DMS53 treated with DMSO at 0.1 percent for 48 hours (cell line): Measurements from ENCODE around the gene WFIKKN2.
"Not testable (repeated sequence)": the region's sequence is repeated elsewhere in the genome, so short reads cannot be mapped to it uniquely, and the experiment has no call there.

ENCODE experiments used
- DNase-seq: peaks from one replicate; lab custom pipeline; 2025; ENCODE audit not compliant: unreplicated experiment; lab: John Stamatoyannopoulos, UW

WFIKKN2 gene

GRCh38 chr17:50871364-50871763 lies 36.0 kb downstream of the WFIKKN2 start:
- DNase-seq = no peak

- no peak for DNase-seq
Measured at GRCh38 chr17:50871898-50872297, 36.5 kb downstream of the WFIKKN2 start.

GRCh38 chr17:50872710-50873424 lies 37.5 kb downstream of the WFIKKN2 start:
- no peak for DNase-seq

- DNase-seq = no peak
Measured at GRCh38 chr17:50875074-50875473, 39.7 kb downstream of the WFIKKN2 start.

GRCh38 chr17:50877042-50877441 lies 41.7 kb downstream of the WFIKKN2 start:
- not testable (repeated sequence) for DNase-seq

GRCh38 chr17:50877838-50878237 lies 42.5 kb downstream of the WFIKKN2 start:
- no peak for DNase-seq

- no peak for DNase-seq
Measured at GRCh38 chr17:50879086-50879485, 43.7 kb downstream of the WFIKKN2 start.

GRCh38 chr17:50881182-50881581 lies 45.8 kb downstream of the WFIKKN2 start:
- no peak for DNase-seq

- no peak for DNase-seq
Measured at GRCh38 chr17:50882851-50883250, 47.5 kb downstream of the WFIKKN2 start.

- DNase-seq = no peak
Measured at GRCh38 chr17:50883850-50884438, 48.6 kb downstream of the WFIKKN2 start.

- DNase-seq = no peak
Measured at GRCh38 chr17:50884439-50885311, 49.3 kb downstream of the WFIKKN2 start.

- DNase-seq = no peak
Measured at GRCh38 chr17:50887705-50888245, 52.4 kb downstream of the WFIKKN2 start.

- no peak for DNase-seq
Measured at GRCh38 chr17:50889528-50890118, 54.2 kb downstream of the WFIKKN2 start.

GRCh38 chr17:50890675-50891516 lies 55.5 kb downstream of the WFIKKN2 start:
- DNase-seq = no peak

GRCh38 chr17:50891577-50891989 lies 56.2 kb downstream of the WFIKKN2 start:
- no peak for DNase-seq
